ENCODE data around the gene ANAPC7. TPM values are rescaled to one million over a fixed set of nuclear protein-coding genes. Genes with fewer than 3 reads are reported as not detected.
"Not testable (repeated sequence)": the region's sequence is repeated elsewhere in the genome, so short reads cannot be mapped to it uniquely, and the experiment has no call there.

The ANAPC7 gene
- polyA plus RNA-seq, 1 donor: 57.0 TPM

- no peak for DNase-seq
- Histone ChIP-seq H3K4me1 (ENCODE audit: control insufficient read depth, insufficient read depth, low read length) (no peaks in the 10 kb centered on the region), H3K27me3 (ENCODE audit: control insufficient read depth, insufficient read depth, low read length) (no peaks in the 10 kb centered on the region), H3K27ac (ENCODE audit: low read length) (no peak overlapping the region), H3K9me3 (ENCODE audit: control insufficient read depth, low read depth, low read length) (no peaks in the 10 kb centered on the region), H3K36me3 (ENCODE audit: control insufficient read depth, insufficient read depth, low read length) (no peaks in the 10 kb centered on the region), H3K4me3 (ENCODE audit: low read length) (no peak overlapping the region)
- WGBS (ENCODE audit: insufficient coverage, low lambda C conversion rate): no CpG with 5 or more reads among the region's 4 CpGs
Measured at GRCh38 chr12:110421701-110422100, 18.2 kb upstream of the ANAPC7 start.

DNA sequence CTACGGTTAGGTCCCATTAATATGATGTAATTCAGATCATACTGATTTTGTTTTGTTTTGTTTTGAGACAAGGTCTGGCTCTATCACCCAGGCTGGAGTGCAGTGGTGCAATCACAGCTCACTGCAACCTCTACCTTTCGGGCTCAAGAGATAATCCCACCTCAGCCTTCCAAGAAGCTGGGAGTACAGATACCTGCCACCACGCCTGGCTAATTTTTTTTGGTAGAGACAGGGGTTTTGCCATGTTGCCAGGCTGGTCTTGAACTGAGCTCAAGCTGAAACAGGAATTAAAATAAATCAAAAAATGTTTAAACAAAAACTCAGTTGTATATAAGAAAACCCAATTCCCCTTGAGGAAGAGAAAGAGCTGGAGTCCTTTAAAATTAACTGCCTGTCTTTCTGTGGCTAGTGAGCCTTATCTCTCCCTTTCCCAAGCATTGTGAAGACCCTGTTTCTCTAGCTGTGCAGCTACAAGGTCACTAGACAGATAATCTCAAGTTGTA lies 17.7 kb upstream of the ANAPC7 start:
- no peaks in the 10 kb centered on the region for H3K27me3 ChIP-seq (ENCODE audit: control insufficient read depth, insufficient read depth, low read length)
- H3K4me1 ChIP-seq (ENCODE audit: control insufficient read depth, insufficient read depth, low read length): no peaks in the 10 kb centered on the region
- no CpG with 5 or more reads among the region's 3 CpGs for WGBS (ENCODE audit: insufficient coverage, low lambda C conversion rate)
- no peak overlapping the region for H3K27ac ChIP-seq (ENCODE audit: low read length)
- no peaks in the 10 kb centered on the region for H3K9me3 ChIP-seq (ENCODE audit: control insufficient read depth, low read depth, low read length)
- no peak for DNase-seq
- H3K4me3 ChIP-seq (ENCODE audit: low read length): no peak overlapping the region
- H3K36me3 ChIP-seq (ENCODE audit: control insufficient read depth, insufficient read depth, low read length): no peaks in the 10 kb centered on the region

- not testable (repeated sequence) for H3K27me3 ChIP-seq (ENCODE audit: control insufficient read depth, insufficient read depth, low read length); H3K9me3 ChIP-seq (ENCODE audit: control insufficient read depth, low read depth, low read length); H3K4me3 ChIP-seq (ENCODE audit: low read length); H3K36me3 ChIP-seq (ENCODE audit: control insufficient read depth, insufficient read depth, low read length); DNase-seq; H3K27ac ChIP-seq (ENCODE audit: low read length); H3K4me1 ChIP-seq (ENCODE audit: control insufficient read depth, insufficient read depth, low read length)
- WGBS (ENCODE audit: insufficient coverage, low lambda C conversion rate): no CpG with 5 or more reads among the region's 1 CpG
Measured at GRCh38 chr12:110420644-110421043, 17.1 kb upstream of the ANAPC7 start.

DNA sequence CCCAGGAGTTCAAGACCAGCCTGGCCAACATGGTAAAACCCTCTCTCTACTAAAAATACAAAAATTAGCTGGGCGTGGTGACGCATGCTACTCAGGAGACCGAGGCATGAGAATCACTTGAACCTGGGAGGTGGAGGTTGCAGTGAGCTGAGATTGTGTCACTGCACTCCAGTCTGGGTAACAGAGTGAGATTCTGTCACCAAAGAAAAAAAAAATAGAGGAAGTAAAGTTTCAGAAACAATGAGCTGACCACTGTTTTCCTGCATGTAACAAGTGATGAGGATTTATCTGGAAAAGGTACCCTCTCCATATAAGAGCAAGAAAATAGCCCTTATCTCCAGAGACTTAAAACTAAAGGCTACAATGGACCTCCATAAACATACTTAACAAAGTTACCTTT lies 13.6 kb upstream of the ANAPC7 start:
- not testable (repeated sequence) for DNase-seq; H3K4me3 ChIP-seq (ENCODE audit: low read length); H3K27ac ChIP-seq (ENCODE audit: low read length); H3K27me3 ChIP-seq (ENCODE audit: control insufficient read depth, insufficient read depth, low read length); H3K9me3 ChIP-seq (ENCODE audit: control insufficient read depth, low read depth, low read length); H3K36me3 ChIP-seq (ENCODE audit: control insufficient read depth, insufficient read depth, low read length); H3K4me1 ChIP-seq (ENCODE audit: control insufficient read depth, insufficient read depth, low read length)
- WGBS (ENCODE audit: insufficient coverage, low lambda C conversion rate): no CpG with 5 or more reads among the region's 3 CpGs

GRCh38 chr12:110410086-110410485 lies 6.6 kb upstream of the ANAPC7 start:
- H3K4me3 ChIP-seq (ENCODE audit: low read length); H3K4me1 ChIP-seq (ENCODE audit: control insufficient read depth, insufficient read depth, low read length); DNase-seq; H3K36me3 ChIP-seq (ENCODE audit: control insufficient read depth, insufficient read depth, low read length); H3K27ac ChIP-seq (ENCODE audit: low read length); H3K9me3 ChIP-seq (ENCODE audit: control insufficient read depth, low read depth, low read length); H3K27me3 ChIP-seq (ENCODE audit: control insufficient read depth, insufficient read depth, low read length): not testable (repeated sequence)
- WGBS (ENCODE audit: insufficient coverage, low lambda C conversion rate): no CpG with 5 or more reads among the region's 6 CpGs

DNA sequence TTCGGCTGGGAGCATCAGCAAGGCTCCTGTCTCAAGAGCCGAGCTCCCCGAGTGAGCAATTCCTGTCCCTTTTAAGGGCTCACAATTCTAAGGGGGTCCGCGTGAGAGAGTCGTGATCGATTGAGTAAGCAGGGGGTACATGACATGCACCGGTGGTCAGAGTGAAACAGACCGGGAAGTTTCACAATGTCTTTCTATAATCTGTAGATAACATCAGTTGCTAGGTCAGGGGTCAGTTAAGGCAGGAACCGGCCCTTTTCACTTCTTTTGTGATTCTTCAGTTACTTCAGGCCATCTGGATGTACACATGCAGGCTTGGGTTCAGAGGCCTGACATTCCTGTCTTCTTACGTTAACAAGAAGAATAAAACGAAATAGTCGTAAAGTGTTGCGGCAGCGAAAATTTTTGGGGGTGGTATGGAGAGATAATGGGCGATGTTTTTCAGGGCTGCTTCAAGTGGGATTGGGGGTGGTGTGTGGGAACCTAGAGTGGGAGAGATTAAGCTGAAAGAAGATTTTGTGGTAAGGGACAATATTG lies 1.7 kb upstream of the ANAPC7 start:
- H3K9me3 ChIP-seq (ENCODE audit: control insufficient read depth, low read depth, low read length); H3K27ac ChIP-seq (ENCODE audit: low read length); H3K4me1 ChIP-seq (ENCODE audit: control insufficient read depth, insufficient read depth, low read length); H3K27me3 ChIP-seq (ENCODE audit: control insufficient read depth, insufficient read depth, low read length); H3K36me3 ChIP-seq (ENCODE audit: control insufficient read depth, insufficient read depth, low read length); DNase-seq; H3K4me3 ChIP-seq (ENCODE audit: low read length): not testable (repeated sequence)
- 93% methylated on average over 3 of the region's 16 CpGs for WGBS (ENCODE audit: insufficient coverage, low lambda C conversion rate)

DNA sequence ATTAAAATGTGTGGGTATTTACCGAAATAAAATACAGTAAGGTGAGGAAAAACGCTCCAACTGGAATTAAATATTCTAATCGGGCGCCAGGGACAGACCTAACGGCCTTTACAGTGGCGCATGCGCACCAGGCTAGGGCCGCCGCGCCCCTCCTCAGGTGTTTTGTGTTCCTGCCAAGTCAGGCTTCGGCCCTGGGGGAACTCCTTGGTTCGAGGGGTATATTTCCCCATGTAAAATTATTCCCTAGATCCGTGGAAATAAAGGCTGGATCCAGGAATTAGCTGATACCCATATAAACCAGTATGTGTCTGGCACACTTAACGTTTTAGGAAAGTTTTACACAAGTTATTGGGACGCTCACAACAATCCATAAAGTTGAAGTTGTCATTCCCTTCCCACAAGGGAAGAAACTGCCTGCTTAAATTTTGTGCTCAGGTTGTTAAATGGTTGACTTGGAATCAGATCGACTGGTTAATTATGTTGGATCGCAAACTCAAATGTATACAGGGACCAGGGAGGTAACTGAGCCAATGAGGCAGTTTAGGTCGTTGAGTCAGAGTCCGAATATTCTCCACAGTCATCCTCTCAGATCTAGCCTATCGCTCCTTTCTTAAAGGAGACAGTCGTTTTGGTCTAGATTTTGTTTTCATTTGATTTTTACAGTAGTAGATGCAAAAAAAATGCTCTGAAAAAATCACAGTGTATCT lies 621 bp upstream of the ANAPC7 start:
- Histone ChIP-seq H3K4me3 (ENCODE audit: low read length) (peak overlapping the region; percentile 89), H3K9me3 (ENCODE audit: control insufficient read depth, low read depth, low read length) (no peaks in the 10 kb centered on the region), H3K27me3 (ENCODE audit: control insufficient read depth, insufficient read depth, low read length) (no peaks in the 10 kb centered on the region), H3K4me1 (ENCODE audit: control insufficient read depth, insufficient read depth, low read length) (peaks cover 8% of the 10 kb centered on the region), H3K27ac (ENCODE audit: low read length) (peak overlapping the region; percentile 85), H3K36me3 (ENCODE audit: control insufficient read depth, insufficient read depth, low read length) (peaks cover 9% of the 10 kb centered on the region)
- DNase-seq: peak; percentile 60 to 65
- 0% methylated on average over 2 of the region's 21 CpGs for WGBS (ENCODE audit: insufficient coverage, low lambda C conversion rate)

DNA sequence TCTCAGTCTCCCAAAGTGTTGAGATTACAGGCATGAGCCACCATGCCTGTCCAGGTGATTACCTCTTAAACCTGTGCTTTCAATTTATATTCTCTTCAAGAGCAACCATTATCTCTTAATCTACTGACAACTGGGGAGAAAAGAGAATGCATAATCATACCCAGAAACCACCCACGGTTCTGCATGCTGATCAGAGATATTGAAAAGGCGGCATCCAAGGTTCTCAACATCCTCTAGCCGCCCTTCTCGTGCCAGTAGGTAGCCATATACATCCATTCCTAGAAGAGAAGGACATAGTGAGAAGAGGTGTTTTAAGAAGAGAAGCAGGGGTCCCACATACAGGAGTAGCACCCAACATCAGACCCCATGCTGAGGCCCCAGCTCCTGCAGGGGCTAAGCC lies 20.8 kb downstream of the ANAPC7 start:
- H3K27ac ChIP-seq (ENCODE audit: low read length): no peak overlapping the region
- H3K27me3 ChIP-seq (ENCODE audit: control insufficient read depth, insufficient read depth, low read length): no peaks in the 10 kb centered on the region
- peaks cover 74% of the 10 kb centered on the region for H3K36me3 ChIP-seq (ENCODE audit: control insufficient read depth, insufficient read depth, low read length)
- no peaks in the 10 kb centered on the region for H3K4me1 ChIP-seq (ENCODE audit: control insufficient read depth, insufficient read depth, low read length)
- WGBS (ENCODE audit: insufficient coverage, low lambda C conversion rate): no CpG with 5 or more reads among the region's 4 CpGs
- no peaks in the 10 kb centered on the region for H3K9me3 ChIP-seq (ENCODE audit: control insufficient read depth, low read depth, low read length)
- H3K4me3 ChIP-seq (ENCODE audit: low read length): no peak overlapping the region
- no peak for DNase-seq

- H3K4me1 ChIP-seq (ENCODE audit: control insufficient read depth, insufficient read depth, low read length): no peaks in the 10 kb centered on the region
- no peak overlapping the region for H3K4me3 ChIP-seq (ENCODE audit: low read length)
- H3K36me3 ChIP-seq (ENCODE audit: control insufficient read depth, insufficient read depth, low read length): peaks cover 75% of the 10 kb centered on the region
- no peaks in the 10 kb centered on the region for H3K9me3 ChIP-seq (ENCODE audit: control insufficient read depth, low read depth, low read length)
- no peak for DNase-seq
- 60% methylated on average over 1 of the region's 2 CpGs for WGBS (ENCODE audit: insufficient coverage, low lambda C conversion rate)
- H3K27ac ChIP-seq (ENCODE audit: low read length): no peak overlapping the region
- H3K27me3 ChIP-seq (ENCODE audit: control insufficient read depth, insufficient read depth, low read length): no peaks in the 10 kb centered on the region
Measured at GRCh38 chr12:110379631-110380030, 23.9 kb downstream of the ANAPC7 start.

GRCh38 chr12:110379197-110379596 lies 24.3 kb downstream of the ANAPC7 start:
- no peaks in the 10 kb centered on the region for H3K27me3 ChIP-seq (ENCODE audit: control insufficient read depth, insufficient read depth, low read length)
- H3K9me3 ChIP-seq (ENCODE audit: control insufficient read depth, low read depth, low read length): no peaks in the 10 kb centered on the region
- H3K27ac ChIP-seq (ENCODE audit: low read length): no peak overlapping the region
- H3K4me1 ChIP-seq (ENCODE audit: control insufficient read depth, insufficient read depth, low read length): no peaks in the 10 kb centered on the region
- no peak overlapping the region for H3K4me3 ChIP-seq (ENCODE audit: low read length)
- no CpG with 5 or more reads among the region's 3 CpGs for WGBS (ENCODE audit: insufficient coverage, low lambda C conversion rate)
- H3K36me3 ChIP-seq (ENCODE audit: control insufficient read depth, insufficient read depth, low read length): peaks cover 75% of the 10 kb centered on the region
- no peak for DNase-seq

Data from large intestine (tissue), 3 donors.